DOHH2 (cell line): Measurements from ENCODE around the gene DCAF8L2.

Experiments used
- EZH2phosphoT487 ChIP-seq: fragments of 200-600 bp; sonication (generic); IDR thresholded peaks from 2 replicates; pipeline ENCODE4 v1.6.1; 2017; ENCODE audit warnings: borderline replicate concordance, mild to moderate bottlenecking, antibody characterized with exemption, low read length, moderate library complexity, mixed read lengths
- TF ChIP-seq, protein P1 (sequence below): fragments of 200-600 bp; sonication (generic); IDR thresholded peaks from one replicate; pipeline ENCODE4 v1.5.1; 2014; ENCODE audit warnings: antibody characterized with exemption, mild to moderate bottlenecking, low read depth, low read length; ENCODE audit not compliant: poor library complexity, severe bottlenecking

DNA sequence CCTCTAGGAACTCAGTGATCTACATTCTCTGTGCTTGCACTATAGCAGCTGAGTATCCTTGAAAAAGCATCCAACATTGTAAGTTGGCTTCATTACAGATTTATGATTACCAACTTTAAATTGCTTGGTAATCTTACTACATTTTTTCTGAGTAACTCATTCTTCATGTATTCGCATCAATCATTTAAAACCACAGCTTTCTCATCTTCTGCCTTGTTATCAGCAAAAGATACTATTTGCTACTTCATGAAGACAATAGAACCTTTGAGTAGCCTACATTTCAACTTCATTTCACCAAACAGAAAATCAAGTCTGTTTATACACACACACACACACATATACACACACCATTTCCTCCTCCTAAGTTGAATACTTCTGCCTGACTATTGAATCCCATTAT lies 6.2 kb upstream of the DCAF8L2 start:
- TF ChIP-seq, protein P1, sequence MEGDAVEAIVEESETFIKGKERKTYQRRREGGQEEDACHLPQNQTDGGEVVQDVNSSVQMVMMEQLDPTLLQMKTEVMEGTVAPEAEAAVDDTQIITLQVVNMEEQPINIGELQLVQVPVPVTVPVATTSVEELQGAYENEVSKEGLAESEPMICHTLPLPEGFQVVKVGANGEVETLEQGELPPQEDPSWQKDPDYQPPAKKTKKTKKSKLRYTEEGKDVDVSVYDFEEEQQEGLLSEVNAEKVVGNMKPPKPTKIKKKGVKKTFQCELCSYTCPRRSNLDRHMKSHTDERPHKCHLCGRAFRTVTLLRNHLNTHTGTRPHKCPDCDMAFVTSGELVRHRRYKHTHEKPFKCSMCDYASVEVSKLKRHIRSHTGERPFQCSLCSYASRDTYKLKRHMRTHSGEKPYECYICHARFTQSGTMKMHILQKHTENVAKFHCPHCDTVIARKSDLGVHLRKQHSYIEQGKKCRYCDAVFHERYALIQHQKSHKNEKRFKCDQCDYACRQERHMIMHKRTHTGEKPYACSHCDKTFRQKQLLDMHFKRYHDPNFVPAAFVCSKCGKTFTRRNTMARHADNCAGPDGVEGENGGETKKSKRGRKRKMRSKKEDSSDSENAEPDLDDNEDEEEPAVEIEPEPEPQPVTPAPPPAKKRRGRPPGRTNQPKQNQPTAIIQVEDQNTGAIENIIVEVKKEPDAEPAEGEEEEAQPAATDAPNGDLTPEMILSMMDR = no peak
- TF ChIP-seq EZH2phosphoT487 = no peak
